ENCODE measurements around the gene KRT23. TPM values are rescaled to one million over a fixed set of nuclear protein-coding genes. Genes with fewer than 3 reads are reported as not detected.

Gene KRT23
- total RNA-seq, 1 donor from 2014 or later: not detected

DNA sequence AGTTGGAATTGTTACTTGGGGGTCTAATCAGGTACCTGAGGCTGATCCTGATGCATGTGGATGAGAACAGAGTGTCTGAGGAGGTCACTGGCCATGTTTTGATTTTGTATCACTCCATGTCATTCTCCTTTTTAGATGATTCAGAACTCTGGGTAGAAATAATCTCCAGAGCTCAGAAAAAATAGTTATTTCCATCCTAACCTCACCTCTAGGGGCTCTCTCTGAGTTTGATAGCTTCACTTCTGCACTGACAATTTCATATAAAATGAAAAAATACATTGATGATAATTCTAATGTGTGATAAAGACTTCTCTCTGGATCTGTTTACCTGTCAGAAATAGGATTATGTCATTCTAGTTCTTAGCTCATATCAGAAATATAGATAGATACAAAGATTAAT lies 64.2 kb downstream of the KRT23 start:
- intact Hi-C loops (cut with micrococcal nuclease): no loop called here

Other genes starting within 250 kb of the KRT23 start
- gene KRT24, start 233.9 kb downstream of the KRT23 start, total RNA-seq: not detected in 2 replicates
- not detected in 2 replicates for gene KRT25, start 182.3 kb downstream of the KRT23 start, total RNA-seq
- not detected in 2 replicates for gene KRT26, start 165.4 kb downstream of the KRT23 start, total RNA-seq
- gene KRT27, start 155.1 kb downstream of the KRT23 start, total RNA-seq: not detected in 2 replicates
- not detected in 2 replicates for gene KRT28, start 137.7 kb downstream of the KRT23 start, total RNA-seq
- gene KRT10, start 115.0 kb downstream of the KRT23 start, total RNA-seq: 29.9 and 32.8 TPM in 2 replicates
- not detected in 2 replicates for gene KRT12, start 70.4 kb downstream of the KRT23 start, total RNA-seq
- not detected in 2 replicates for gene KRT20, start 52.4 kb downstream of the KRT23 start, total RNA-seq
- not detected in 2 replicates for gene KRT39, start 29.3 kb upstream of the KRT23 start, total RNA-seq
- gene KRT40, start 46.7 kb upstream of the KRT23 start, total RNA-seq: not detected in 2 replicates
- not detected in 2 replicates for gene KRTAP3-3, start 56.5 kb upstream of the KRT23 start, total RNA-seq
- gene KRTAP3-2, start 62.3 kb upstream of the KRT23 start, total RNA-seq: not detected in 2 replicates
- not detected in 2 replicates for gene KRTAP3-1, start 71.5 kb upstream of the KRT23 start, total RNA-seq
- not detected in 2 replicates for gene KRTAP1-5, start 89.6 kb upstream of the KRT23 start, total RNA-seq
- not detected in 2 replicates for gene KRTAP1-4, start 92.5 kb upstream of the KRT23 start, total RNA-seq
- gene KRTAP1-3, start 97.2 kb upstream of the KRT23 start, total RNA-seq: not detected in 2 replicates
- not detected in 2 replicates for gene KRTAP1-1, start 103.8 kb upstream of the KRT23 start, total RNA-seq
- gene KRTAP2-1, start 109.7 kb upstream of the KRT23 start, total RNA-seq: not detected in 2 replicates
- gene KRTAP2-2, start 117.6 kb upstream of the KRT23 start, total RNA-seq: not detected in 2 replicates
- not detected in 2 replicates for gene KRTAP2-3, start 122.5 kb upstream of the KRT23 start, total RNA-seq
- gene KRTAP2-4, start 128.2 kb upstream of the KRT23 start, total RNA-seq: not detected in 2 replicates
- not detected in 2 replicates for gene KRTAP4-7, start 146.5 kb upstream of the KRT23 start, total RNA-seq
- gene KRTAP4-8, start 160.5 kb upstream of the KRT23 start, total RNA-seq: not detected in 2 replicates
- gene KRTAP4-16, start 164.6 kb upstream of the KRT23 start, total RNA-seq: not detected in 2 replicates
- gene KRTAP4-9, start 167.7 kb upstream of the KRT23 start, total RNA-seq: not detected in 2 replicates
- not detected in 2 replicates for gene KRTAP4-11, start 180.7 kb upstream of the KRT23 start, total RNA-seq
- not detected in 2 replicates for gene KRTAP4-12, start 186.5 kb upstream of the KRT23 start, total RNA-seq
- not detected in 2 replicates for gene KRTAP4-6, start 202.9 kb upstream of the KRT23 start, total RNA-seq
- not detected in 2 replicates for gene KRTAP4-5, start 212.2 kb upstream of the KRT23 start, total RNA-seq
- gene KRTAP4-4, start 223.1 kb upstream of the KRT23 start, total RNA-seq: not detected in 2 replicates
- not detected in 2 replicates for gene KRTAP4-3, start 230.6 kb upstream of the KRT23 start, total RNA-seq
- gene KRTAP4-2, start 240.6 kb upstream of the KRT23 start, total RNA-seq: not detected in 2 replicates
- not detected in 2 replicates for gene KRTAP4-1, start 247.3 kb upstream of the KRT23 start, total RNA-seq